ENCODE data around the gene HK1. TPM values are rescaled to one million over a fixed set of nuclear protein-coding genes. Genes with fewer than 3 reads are reported as not detected.

HK1 gene
- total and polyA plus RNA-seq, 2 donors (not counting 1 experiment from before 2014, with no cell fraction given), result 60.6 to 172 TPM

DNA sequence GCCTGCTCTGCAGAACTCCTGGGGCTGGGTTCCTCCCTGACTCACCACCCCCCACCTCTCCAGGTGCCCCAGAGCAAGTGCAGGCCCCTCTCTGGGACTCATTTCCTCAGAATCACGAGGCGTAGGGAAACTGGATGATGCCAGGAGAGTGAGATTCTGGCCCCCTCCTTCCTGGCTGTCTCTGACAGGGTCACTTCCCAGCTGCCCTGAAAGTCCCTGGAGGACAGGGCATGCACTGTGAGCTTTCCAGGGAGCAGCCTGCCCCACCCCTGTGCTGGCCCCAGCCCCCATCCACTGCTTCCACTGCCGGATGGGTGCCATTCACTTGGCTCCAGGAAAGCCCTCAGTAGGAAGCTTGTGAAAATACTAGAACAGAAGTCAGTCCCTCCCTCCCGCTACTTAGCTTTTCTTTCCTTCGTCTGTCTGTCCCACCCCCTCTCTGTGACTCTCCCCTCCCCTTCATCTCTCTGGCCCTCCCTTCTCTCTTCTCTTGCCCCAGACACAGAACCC lies 128.1 kb downstream of the HK1 start:
- H4K20me1 ChIP-seq (ENCODE audit: control insufficient read depth, extremely low read depth, insufficient read depth, low read length), result no peaks in the 10 kb centered on the region
- no peak for TF ChIP-seq EZH2 (IDR thresholded peaks at IDR 0.05; ENCODE audit: low read length, missing control alignments)
- TF ChIP-seq, protein P1, sequence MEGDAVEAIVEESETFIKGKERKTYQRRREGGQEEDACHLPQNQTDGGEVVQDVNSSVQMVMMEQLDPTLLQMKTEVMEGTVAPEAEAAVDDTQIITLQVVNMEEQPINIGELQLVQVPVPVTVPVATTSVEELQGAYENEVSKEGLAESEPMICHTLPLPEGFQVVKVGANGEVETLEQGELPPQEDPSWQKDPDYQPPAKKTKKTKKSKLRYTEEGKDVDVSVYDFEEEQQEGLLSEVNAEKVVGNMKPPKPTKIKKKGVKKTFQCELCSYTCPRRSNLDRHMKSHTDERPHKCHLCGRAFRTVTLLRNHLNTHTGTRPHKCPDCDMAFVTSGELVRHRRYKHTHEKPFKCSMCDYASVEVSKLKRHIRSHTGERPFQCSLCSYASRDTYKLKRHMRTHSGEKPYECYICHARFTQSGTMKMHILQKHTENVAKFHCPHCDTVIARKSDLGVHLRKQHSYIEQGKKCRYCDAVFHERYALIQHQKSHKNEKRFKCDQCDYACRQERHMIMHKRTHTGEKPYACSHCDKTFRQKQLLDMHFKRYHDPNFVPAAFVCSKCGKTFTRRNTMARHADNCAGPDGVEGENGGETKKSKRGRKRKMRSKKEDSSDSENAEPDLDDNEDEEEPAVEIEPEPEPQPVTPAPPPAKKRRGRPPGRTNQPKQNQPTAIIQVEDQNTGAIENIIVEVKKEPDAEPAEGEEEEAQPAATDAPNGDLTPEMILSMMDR (conservative IDR thresholded peaks at IDR 0.05 in 1 of 2, IDR thresholded peaks at IDR 0.05 in 1 of 2; ENCODE audit: low read depth in 1 of 2, low read length in 2 of 2), result no peak
- no peak overlapping the region for H3K4me3 ChIP-seq (replicated peaks in 1 of 4; ENCODE audit: control extremely low read depth in 1 of 4, insufficient read depth in 1 of 4, low read depth in 3 of 4, low read length in 4 of 4)
- DNase-seq (ENCODE audit: low read depth in 2 of 2), result no peak
- H3K4me2 ChIP-seq (ENCODE audit: extremely low read depth, insufficient read depth, low read length), result no peak overlapping the region
- no peaks in the 10 kb centered on the region for H3K79me2 ChIP-seq (ENCODE audit: control insufficient read depth, insufficient read depth, low read length)
- no peak overlapping the region for H2AFZ ChIP-seq (ENCODE audit: low read length)
- peaks cover 19% of the 10 kb centered on the region for H3K4me1 ChIP-seq (ENCODE audit: control insufficient read depth, extremely low read depth, insufficient read depth, low read length)
- H3K27ac ChIP-seq (ENCODE audit: insufficient read depth, low read length), result no peak overlapping the region
- no peaks in the 10 kb centered on the region for H3K9me3 ChIP-seq (ENCODE audit: control insufficient read depth, insufficient read depth, low read depth, low read length)
- no peak overlapping the region for H3K9ac ChIP-seq (ENCODE audit: insufficient read depth, low read length)
- H3K27me3 ChIP-seq (ENCODE audit: control insufficient read depth, insufficient read depth, low read length), result no peaks in the 10 kb centered on the region
- peaks cover 3% of the 10 kb centered on the region for H3K36me3 ChIP-seq (ENCODE audit: control insufficient read depth, insufficient read depth, low read length)

DNA sequence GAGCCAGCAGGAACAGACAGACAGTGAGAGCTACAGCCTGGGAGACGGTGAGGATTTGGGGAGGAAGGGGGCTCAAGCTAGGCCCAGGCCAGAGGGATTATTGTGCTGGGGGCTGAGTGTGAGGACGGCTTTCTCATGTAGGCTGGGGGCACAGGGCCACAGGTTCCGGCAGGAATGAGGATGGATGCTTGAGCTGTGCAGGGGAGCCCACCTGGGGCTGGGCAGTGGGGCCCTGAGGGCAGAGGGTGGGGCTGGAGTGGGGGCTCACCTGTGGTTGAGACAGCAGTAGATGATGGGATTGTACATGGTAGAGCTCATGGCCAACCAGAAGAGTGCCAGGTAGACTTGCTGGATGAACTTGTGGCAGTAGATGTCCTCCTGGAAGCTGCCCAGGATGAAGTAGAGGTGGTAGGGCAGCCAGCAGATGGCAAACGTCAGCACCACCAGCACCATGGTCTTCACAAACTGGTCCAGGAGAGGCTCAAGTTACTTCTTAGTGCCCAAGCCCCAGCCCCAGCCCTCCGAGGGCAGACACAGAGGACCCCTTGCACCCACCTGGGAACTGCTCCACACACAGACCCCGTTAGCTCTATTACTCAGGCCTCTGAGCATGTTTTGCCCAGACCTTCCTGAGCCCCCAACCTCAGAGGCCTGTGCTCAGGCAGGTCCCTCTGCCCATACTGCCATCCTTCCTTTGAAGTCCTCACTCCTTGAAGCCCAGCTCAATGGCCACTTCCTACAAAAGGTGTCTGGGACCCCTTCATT lies 128.7 kb downstream of the HK1 start:
- Histone ChIP-seq H3K9me3 (ENCODE audit: control insufficient read depth, insufficient read depth, low read depth, low read length) (no peaks in the 10 kb centered on the region), H3K79me2 (ENCODE audit: control insufficient read depth, insufficient read depth, low read length) (no peaks in the 10 kb centered on the region), H3K4me1 (ENCODE audit: control insufficient read depth, extremely low read depth, insufficient read depth, low read length) (peaks cover 19% of the 10 kb centered on the region), H3K4me2 (ENCODE audit: extremely low read depth, insufficient read depth, low read length) (no peak overlapping the region), H3K9ac (ENCODE audit: insufficient read depth, low read length) (no peak overlapping the region), H4K20me1 (ENCODE audit: control insufficient read depth, extremely low read depth, insufficient read depth, low read length) (no peaks in the 10 kb centered on the region), H3K4me3 (replicated peaks in 1 of 4; ENCODE audit: control extremely low read depth in 1 of 4, insufficient read depth in 1 of 4, low read depth in 3 of 4, low read length in 4 of 4) (no peak overlapping the region), H3K36me3 (ENCODE audit: control insufficient read depth, insufficient read depth, low read length) (peaks cover 2% of the 10 kb centered on the region), H3K27me3 (ENCODE audit: control insufficient read depth, insufficient read depth, low read length) (no peaks in the 10 kb centered on the region), H3K27ac (ENCODE audit: insufficient read depth, low read length) (no peak overlapping the region), H2AFZ (ENCODE audit: low read length) (no peak overlapping the region)
- no peak for TF ChIP-seq EZH2 (IDR thresholded peaks at IDR 0.05; ENCODE audit: low read length, missing control alignments)
- TF ChIP-seq, protein P1 (conservative IDR thresholded peaks at IDR 0.05 in 1 of 2, IDR thresholded peaks at IDR 0.05 in 1 of 2; ENCODE audit: low read depth in 1 of 2, low read length in 2 of 2), result no peak
- no peak for DNase-seq (ENCODE audit: low read depth in 2 of 2)

DNA sequence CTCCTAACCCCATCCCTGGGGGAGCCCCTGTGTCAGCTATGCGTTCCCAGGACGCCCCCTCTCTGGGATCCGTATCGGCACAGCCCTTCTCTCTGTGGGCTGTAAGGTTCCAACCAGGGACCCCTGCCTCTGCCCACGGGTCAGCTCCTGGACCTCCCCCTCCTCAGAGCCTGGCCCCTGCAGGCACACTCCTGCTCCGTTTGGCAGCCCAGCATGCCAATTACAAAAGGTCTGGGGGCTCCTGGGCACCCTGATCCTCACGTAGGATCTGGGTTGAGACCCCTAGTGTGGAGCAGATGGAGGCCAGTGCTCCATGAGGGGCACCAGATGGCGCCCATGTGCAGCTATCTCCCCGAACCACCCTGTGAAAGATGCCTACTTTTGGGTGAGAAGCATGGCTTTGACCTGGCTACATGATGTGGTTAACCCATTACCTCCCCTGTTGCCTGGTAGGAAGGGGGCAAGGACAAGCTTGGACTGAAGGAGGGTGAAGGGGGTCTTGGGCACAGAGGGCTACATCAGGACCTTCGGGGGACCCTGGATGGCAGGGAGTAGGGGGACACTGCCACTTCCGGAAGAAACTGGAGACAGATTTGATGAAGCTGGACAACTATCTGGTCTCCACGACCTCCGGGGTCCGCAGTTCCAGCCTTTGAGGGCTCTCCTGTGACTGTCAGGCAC lies 129.5 kb downstream of the HK1 start:
- no peaks in the 10 kb centered on the region for H4K20me1 ChIP-seq (ENCODE audit: control insufficient read depth, extremely low read depth, insufficient read depth, low read length)
- H3K36me3 ChIP-seq (ENCODE audit: control insufficient read depth, insufficient read depth, low read length), result peaks cover 2% of the 10 kb centered on the region
- TF ChIP-seq, protein P1 (conservative IDR thresholded peaks at IDR 0.05 in 1 of 2, IDR thresholded peaks at IDR 0.05 in 1 of 2; ENCODE audit: low read depth in 1 of 2, low read length in 2 of 2), result no peak
- no peak for TF ChIP-seq EZH2 (IDR thresholded peaks at IDR 0.05; ENCODE audit: low read length, missing control alignments)
- no peak for DNase-seq (ENCODE audit: low read depth in 2 of 2)
- H3K9me3 ChIP-seq (ENCODE audit: control insufficient read depth, insufficient read depth, low read depth, low read length), result no peaks in the 10 kb centered on the region
- no peak overlapping the region for H3K9ac ChIP-seq (ENCODE audit: insufficient read depth, low read length)
- no peaks in the 10 kb centered on the region for H3K27me3 ChIP-seq (ENCODE audit: control insufficient read depth, insufficient read depth, low read length)
- H3K4me3 ChIP-seq (replicated peaks in 1 of 4; ENCODE audit: control extremely low read depth in 1 of 4, insufficient read depth in 1 of 4, low read depth in 3 of 4, low read length in 4 of 4), result peak overlapping the region in 2 of 4 experiments; percentile 5 to 21
- peaks cover 19% of the 10 kb centered on the region for H3K4me1 ChIP-seq (ENCODE audit: control insufficient read depth, extremely low read depth, insufficient read depth, low read length)
- peak overlapping the region; percentile 40 for H3K4me2 ChIP-seq (ENCODE audit: extremely low read depth, insufficient read depth, low read length)
- no peak overlapping the region for H2AFZ ChIP-seq (ENCODE audit: low read length)
- H3K27ac ChIP-seq (ENCODE audit: insufficient read depth, low read length), result peak overlapping the region; percentile 16
- no peaks in the 10 kb centered on the region for H3K79me2 ChIP-seq (ENCODE audit: control insufficient read depth, insufficient read depth, low read length)
